Hepatocyte (in vitro differentiated cells): ENCODE measurements around the gene ACACB.

Experiments
- EZH2 ChIP-seq: fragments of 200-600 bp; sonication (generic); IDR thresholded peaks from 2 replicates; pipeline ENCODE4 v1.6.1; 2016; ENCODE audit warnings: antibody characterized with exemption, mild to moderate bottlenecking, borderline replicate concordance
- TF ChIP-seq, protein P1 (sequence below): fragments of 200-600 bp; sonication (generic); IDR thresholded peaks from 2 replicates; pipeline ENCODE4 v1.5.1; 2016; ENCODE audit warnings: antibody characterized with exemption, mild to moderate bottlenecking; ENCODE audit not compliant: poor library complexity

DNA sequence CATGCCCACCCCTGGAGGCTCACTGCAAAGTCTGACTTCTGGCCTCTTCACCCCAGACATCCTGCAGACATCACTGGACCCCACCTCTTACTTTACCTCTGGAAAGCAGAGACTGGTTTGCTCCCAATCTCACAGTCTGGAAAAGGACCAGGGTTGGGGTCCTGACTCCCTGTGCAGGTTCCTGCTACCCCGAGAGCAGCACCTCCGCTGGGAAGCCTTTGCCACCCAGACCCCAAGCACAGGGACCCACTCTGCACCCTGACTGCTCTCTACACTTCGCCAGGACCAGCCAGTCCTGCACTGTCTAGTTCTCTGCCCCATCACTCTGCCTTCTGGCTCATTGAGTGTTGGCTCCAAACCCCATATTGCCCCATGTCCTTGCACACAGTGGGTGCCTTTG lies 176.7 kb downstream of the ACACB start:
- TF ChIP-seq, protein P1, sequence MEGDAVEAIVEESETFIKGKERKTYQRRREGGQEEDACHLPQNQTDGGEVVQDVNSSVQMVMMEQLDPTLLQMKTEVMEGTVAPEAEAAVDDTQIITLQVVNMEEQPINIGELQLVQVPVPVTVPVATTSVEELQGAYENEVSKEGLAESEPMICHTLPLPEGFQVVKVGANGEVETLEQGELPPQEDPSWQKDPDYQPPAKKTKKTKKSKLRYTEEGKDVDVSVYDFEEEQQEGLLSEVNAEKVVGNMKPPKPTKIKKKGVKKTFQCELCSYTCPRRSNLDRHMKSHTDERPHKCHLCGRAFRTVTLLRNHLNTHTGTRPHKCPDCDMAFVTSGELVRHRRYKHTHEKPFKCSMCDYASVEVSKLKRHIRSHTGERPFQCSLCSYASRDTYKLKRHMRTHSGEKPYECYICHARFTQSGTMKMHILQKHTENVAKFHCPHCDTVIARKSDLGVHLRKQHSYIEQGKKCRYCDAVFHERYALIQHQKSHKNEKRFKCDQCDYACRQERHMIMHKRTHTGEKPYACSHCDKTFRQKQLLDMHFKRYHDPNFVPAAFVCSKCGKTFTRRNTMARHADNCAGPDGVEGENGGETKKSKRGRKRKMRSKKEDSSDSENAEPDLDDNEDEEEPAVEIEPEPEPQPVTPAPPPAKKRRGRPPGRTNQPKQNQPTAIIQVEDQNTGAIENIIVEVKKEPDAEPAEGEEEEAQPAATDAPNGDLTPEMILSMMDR: no peak
- TF ChIP-seq EZH2: no peak
